ENCODE data around the gene INTS3.

- TF ChIP-seq CTCF (conservative IDR thresholded peaks at IDR 0.05; ENCODE audit: low read depth, low read length) (no peak), EZH2 (IDR thresholded peaks at IDR 0.05; ENCODE audit: borderline replicate concordance, low read depth, low read length, poor library complexity, severe bottlenecking) (no peak)
These were observed 39.6 kb upstream of the INTS3 start for GRCh38 chr1:153688276-153688675.

Data from A673 (cell line).